NK-92 (cell line): Measurements from ENCODE around the gene SPRED1.
"Not testable (repeated sequence)": the region's sequence is repeated elsewhere in the genome, so short reads cannot be mapped to it uniquely, and the experiment has no call there.

Source experiments
- DNase-seq: peaks from one replicate; lab custom pipeline; 2025; ENCODE audit not compliant: unreplicated experiment; lab: John Stamatoyannopoulos, UW

SPRED1 gene

GRCh38 chr15:38229705-38230310, 22.8 kb upstream of the SPRED1 start:
- no peak for DNase-seq

- DNase-seq: no peak
Measured at GRCh38 chr15:38231436-38231835, 21.2 kb upstream of the SPRED1 start.

GRCh38 chr15:38237021-38237420, 15.6 kb upstream of the SPRED1 start:
- not testable (repeated sequence) for DNase-seq

- DNase-seq: no peak
Measured at GRCh38 chr15:38238311-38238710, 14.3 kb upstream of the SPRED1 start.

- DNase-seq: no peak
Measured at GRCh38 chr15:38242055-38242454, 10.6 kb upstream of the SPRED1 start.

DNA sequence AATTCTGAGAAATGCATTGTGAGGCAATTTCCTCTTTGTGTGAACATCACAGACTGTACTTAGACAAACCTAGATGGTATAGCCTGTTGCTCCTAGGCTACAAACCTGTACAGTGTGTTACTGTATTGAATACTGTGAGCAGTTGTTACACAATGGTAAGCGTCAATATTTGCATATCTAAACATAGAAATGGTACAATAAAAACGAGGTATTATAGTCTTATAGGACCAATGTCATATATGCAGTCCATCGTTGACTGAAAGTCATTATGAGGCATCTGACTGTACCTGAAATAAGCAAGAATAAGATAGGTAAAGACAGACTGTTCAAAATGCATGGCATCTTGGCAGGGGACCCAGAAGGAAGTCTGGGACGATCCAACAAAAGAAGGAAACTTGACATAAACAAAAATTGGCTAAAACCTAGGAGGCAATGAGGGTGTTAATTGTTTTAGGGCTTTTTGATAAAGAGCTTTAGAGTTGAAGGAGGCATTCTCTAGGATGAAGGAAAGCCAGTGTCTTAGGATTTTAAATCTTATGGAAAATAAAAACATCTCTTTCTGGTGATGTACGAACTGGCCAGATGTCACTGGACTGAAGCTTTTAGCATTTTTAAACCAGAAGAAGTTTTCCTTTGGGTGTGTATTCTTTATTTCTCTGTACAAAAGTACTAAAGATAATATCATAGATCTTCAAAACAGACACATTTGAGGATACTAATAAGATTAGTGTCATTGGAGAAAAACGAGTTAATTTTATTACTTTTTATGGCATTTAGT, 9.2 kb upstream of the SPRED1 start:
- DNase-seq: no peak

DNA sequence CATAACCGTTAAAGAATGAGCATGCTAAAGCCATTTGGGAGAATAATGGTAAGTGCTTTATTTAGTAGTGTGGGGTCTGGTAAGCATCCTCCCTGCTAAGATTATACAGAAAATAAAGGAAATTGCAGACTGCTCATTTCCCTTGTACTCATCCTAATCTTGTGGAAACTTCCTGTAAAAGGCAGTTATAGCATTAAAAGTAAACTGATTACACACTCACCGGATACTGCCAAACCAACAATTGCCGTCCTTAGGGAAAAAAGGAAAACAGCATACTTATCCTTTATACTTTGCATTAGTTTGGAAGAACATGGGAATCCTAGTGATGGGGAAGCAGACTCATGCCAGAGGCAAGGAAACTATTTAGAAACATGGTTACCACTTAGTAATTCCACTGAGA, 5.3 kb upstream of the SPRED1 start:
- DNase-seq: no peak

DNA sequence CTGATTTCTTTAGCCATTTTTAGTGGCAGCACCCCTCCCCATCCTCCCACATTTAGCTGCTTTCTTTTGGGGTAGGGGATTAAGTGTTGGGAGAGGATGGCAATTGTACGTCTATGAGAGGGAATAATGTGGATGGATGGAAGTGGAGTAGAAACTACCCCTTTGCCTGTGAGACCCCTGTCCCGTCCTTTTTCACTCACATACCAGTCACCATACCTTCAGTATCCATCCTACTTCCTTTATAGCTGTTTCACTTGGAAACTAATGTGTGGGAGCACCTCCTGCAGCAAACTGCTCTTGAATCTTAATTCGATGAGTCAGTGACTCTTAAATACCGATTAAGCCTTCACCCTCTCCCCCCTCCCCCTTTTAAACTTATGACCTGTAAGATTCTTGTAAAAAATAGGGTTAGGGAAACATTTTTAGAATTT, 730 bp downstream of the SPRED1 start:
- no peak for DNase-seq

DNA sequence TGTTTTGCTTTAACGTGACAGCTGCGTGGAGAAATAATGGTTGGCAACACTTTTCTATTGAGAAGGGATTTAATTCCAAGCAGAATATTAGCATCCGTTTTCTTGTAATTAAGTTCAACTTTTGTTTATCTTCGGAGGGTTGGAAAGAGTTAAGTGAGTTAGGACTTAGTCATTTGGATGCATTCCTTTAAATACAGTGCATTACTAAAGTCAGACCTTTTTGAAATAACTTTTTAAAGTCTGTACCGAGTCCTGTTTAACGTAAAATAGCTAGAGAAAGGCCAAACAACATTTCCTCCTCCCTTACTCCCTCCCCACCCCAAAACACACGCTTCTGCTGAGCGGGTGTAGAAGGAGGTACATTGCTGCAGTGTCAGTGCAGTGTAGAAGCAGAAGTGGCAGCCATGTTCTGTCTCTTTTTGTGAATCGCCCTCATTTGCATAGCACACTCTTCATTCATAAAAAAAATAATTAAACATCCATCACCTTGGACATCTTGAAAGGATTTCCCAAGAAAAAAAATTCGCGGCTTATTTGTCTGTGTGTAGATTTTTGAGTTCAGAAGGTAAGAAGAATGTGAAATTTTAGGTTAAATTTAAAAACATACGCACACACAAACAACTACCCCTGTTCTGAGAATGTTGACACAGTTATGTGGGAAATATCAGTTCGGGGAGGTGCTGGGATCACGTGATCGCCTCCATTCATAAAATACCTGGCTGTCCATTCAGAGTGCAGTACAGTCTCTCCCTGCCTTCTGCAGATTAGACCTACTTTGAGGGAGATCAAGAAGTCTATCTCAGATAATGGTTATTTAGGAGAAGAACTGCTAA, 1.6 kb downstream of the SPRED1 start:
- no peak for DNase-seq

- DNase-seq: no peak
Measured at GRCh38 chr15:38255690-38256089, 3.1 kb downstream of the SPRED1 start.

GRCh38 chr15:38257676-38258075, 5.0 kb downstream of the SPRED1 start:
- DNase-seq: no peak

DNA sequence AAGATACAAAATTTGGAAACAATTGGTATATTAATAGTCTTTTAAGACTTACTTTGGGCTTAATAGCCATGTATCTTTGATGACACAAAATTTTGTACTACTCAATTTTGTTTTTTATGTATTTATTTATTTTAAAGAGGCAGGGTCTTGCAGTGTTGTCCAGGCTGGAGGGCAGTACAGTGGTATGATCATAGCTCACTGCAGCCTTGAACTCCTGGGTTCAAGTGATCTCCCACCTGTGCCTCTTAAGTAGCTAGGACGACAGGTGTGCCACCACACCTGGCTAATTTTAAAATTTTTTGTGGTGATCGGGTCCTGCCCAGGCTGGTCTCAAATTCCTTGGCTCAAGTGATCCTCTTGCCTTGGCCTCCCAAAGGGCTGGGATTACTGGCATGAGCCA, 6.5 kb downstream of the SPRED1 start:
- DNase-seq: no peak

DNA sequence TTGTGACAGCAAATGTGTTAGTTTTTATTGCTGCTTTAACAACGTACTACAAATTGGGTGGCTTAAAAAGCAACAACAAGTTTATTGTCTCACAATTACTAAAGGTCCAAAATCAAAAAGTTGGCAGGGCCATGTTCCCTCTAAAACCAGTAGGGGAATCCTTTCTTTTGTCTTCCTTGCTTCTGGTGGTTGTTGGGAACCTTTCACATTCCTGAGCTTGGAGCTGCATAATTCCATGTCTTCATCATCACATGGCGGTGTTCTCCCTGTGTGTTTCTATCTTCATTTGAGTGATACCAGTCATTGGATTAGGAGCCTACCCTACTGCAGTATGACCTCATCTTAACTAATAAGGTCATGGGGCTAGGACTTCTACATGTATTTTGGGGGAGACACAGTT, 7.4 kb downstream of the SPRED1 start:
- no peak for DNase-seq

DNA sequence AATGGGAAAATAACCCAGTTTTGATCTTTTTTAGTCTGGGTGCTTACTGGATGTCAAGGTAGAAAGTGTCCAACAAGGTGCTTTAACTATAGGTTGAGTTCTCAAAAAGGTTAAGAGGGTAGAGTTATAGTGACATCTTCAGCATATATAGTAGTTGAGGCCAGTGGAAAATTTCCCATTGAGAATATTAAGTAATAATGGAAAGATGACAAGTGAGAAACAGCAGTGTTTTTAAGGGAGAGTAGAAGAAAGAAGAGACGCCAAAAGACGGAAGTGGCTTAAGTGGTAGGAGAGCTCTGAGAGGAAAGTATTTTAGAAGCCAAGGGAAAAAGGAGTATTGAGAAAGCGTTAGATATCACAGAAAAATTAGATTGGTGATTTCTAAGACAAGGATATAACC, 10.6 kb downstream of the SPRED1 start:
- no peak for DNase-seq

GRCh38 chr15:38263996-38264395, 11.4 kb downstream of the SPRED1 start:
- DNase-seq: no peak

GRCh38 chr15:38266247-38266986, 13.8 kb downstream of the SPRED1 start:
- no peak for DNase-seq

- no peak for DNase-seq
Measured at GRCh38 chr15:38267421-38268022, 14.9 kb downstream of the SPRED1 start.

- DNase-seq: no peak
Measured at GRCh38 chr15:38271144-38271543, 18.5 kb downstream of the SPRED1 start.

DNA sequence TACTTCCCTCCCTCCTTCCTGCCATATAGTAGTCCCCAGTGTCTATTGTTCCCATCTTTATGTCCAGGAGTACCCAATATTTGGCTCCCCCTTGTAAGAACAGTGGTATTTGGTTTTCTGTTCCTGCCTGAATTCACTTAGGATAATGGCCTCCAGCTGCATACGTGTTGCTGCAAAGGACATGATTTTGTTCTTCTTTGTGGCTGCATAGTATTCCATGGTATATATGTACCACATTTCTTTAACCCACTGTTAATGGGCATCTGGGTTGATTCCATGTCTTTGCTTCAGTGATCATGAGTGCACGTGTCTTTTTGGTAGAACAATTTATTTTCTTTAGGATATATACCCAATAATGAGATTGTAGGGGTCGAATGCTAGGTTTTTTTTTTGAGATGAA, 19.3 kb downstream of the SPRED1 start:
- no peak for DNase-seq

GRCh38 chr15:38272431-38272830, 19.8 kb downstream of the SPRED1 start:
- DNase-seq: not testable (repeated sequence)

DNA sequence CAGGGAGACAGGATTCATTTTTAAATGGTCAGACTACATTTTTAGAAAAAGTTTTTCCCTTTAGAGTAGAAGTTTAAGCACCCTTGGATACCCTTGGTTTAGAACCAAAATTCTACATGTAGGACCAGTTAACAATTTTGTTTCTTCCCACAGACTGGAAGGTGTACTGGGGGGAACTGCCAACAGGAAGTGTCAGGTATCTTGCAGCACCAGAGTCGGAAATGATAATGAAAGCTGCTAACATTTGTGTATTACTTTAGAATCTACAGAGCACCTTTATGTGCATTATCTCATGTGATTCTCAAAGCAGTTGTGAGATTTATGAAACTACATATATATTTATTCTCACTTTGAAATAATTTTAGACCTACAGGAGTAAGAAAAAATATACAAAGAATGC, 21.5 kb downstream of the SPRED1 start:
- no peak for DNase-seq
